ENCODE data around the gene ASPRV1.
"Not testable (repeated sequence)": the region's sequence is repeated elsewhere in the genome, so short reads cannot be mapped to it uniquely, and the experiment has no call there.

The ASPRV1 gene

DNA sequence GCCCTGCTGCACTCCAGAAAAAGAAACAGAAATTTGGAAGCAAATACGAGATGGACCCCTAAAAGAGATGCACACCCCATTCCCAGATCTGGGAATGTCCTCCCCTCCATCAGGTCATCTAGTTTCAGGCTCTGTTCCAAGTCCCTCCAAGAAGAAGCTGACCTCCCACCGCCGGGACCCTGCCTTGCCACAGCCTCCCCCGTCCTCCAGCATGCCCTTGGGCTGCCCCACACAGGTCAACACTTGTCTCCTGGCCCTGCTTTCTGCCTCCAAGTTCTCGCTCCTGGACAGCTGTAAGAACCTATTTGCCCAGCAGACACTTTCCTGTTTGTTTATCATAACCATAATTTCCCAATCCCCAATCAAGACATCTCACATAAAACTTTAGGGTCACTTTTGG is 2.0 kb downstream of the ASPRV1 start:
- DNase-seq (ENCODE audit: low read depth) = no peak

DNA sequence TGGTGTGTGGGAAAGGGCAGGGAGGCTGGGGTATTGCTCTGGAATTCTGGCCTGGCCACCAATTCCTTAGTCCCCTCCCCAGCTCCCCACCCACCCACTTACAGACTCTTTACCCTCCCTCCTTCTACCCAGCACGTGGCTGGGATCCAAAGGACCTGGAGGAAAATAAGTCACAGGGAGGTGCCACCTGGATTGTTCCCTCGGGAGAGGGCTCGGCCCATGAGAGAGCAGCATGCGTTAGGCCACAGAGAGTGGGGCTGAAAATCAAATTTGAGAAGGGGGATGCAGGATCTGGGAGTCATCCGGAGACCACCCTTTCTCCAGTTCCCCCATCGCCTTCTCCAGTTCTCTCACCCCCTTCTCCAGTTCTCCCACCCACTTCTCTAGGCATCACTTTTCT is 3.0 kb downstream of the ASPRV1 start:
- DNase-seq (ENCODE audit: low read depth) = no peak

DNA sequence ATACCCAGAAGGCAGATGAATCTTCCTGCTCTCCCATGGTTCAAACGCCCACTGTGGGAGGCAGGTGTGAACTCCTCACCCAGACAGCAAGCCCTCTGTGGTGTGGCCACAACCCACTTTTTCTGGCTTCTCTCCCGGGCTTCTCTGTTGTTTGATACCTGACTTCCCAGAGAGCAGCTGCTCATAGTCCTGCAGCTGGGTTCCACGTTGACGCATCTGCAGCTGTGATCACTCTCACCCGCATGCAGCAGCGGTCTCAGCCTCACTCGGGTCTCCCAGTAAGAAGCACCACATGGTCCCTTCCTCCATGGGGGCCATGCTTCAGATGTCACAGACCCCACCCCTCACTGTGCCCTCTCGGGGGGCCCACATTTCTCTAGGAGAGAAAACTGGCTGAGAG is 3.5 kb downstream of the ASPRV1 start:
- no peak for DNase-seq (ENCODE audit: low read depth)

DNA sequence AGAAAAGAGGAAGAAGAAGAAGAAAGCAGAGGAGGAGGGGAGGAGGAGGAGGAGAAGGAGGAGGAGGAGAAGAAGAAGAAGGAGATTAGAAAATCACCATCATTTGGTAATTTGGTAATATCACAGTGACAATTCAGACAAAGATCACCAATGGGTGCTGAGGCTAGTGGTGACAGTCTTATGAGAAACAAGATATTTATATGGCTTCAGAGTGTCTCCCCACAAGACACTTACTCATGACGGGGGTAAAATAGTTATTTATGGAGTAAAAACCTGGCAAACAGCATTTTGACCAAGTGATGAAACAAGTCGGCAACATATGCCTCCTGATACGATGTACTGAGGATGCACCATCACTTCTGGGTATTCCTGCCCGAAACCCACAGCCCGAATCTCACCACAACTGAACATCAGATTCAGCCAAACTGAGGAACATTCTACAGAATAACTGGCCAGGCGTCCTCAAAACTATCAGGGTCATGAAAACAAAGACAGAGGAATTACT is 4.9 kb downstream of the ASPRV1 start:
- DNase-seq (ENCODE audit: low read depth) = no peak

DNA sequence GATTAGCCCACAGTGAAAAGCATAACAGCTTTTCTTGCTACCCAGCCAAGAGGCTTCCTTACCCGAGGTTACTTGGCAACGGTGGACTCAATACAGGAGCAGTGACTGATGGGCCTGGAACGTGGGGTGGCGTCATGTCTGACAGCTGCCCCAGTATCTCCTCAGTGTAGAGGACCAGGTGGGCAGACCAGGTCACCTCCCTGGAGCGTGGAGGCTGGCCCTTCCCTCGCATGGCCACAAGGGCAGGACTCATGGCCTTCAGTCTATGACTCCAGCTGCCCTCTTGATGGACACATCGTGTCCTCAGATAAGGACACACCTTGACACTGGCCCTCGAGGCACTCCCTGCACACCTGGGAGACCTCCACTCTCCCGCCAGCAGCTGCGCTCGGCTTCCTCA is 6.4 kb downstream of the ASPRV1 start:
- DNase-seq (ENCODE audit: low read depth) = no peak

DNA sequence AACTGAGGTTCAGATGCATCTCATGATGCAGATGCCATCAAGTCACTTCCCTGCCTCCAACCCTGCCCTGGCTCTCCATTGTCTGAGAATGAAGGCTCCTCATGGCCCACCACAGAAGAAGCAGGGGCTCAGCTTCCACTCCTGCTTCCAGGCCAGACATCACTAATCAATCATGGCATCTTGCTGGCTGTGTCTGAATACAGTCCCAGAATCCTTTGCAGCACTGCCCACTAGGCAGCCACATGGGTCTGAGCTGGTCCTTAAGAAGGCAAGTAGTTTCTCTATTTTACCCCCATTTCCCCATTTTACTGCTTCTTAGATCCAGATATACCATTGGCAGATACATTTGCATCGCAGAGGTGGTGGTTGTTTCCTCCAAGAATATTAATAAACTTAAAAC is 7.3 kb downstream of the ASPRV1 start:
- no peak for DNase-seq (ENCODE audit: low read depth)

DNA sequence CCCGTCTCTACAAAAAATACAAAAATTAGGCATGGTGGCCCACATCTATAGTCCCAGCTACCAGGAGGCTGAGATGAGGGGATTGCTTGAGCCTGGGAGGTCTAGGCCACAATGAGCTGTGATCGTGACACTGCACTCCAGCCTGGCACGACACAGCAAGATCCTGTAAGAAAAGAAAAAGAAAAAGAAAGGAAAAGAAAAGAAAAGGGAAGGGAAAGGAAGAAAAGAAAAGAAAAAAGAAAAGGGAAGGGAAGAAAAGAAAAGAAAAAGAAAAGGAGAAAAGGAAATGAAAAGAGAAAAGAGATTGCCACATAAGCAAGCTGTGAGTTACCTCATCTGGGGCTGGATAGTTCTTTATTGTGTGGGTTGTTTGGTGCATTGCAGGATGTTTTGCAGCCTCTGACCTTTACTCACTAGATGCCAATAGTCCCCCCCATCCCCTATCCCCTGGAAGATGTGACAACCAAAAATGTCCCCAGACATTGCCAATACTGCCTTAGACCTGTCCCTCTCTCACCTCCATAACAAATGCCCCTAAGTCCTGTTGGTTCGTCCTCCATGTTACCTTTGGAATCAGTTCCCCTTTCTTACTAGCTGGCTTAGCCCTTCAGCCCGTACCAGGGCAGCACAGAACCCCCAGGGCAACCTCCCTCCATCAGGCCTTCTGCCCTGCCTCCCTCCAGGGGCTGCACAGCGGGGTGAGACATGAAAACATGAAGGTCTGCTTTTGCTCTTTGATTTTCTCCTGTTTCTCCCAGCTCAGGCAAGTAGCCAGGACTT is 8.9 kb downstream of the ASPRV1 start:
- DNase-seq (ENCODE audit: low read depth) = no peak

DNA sequence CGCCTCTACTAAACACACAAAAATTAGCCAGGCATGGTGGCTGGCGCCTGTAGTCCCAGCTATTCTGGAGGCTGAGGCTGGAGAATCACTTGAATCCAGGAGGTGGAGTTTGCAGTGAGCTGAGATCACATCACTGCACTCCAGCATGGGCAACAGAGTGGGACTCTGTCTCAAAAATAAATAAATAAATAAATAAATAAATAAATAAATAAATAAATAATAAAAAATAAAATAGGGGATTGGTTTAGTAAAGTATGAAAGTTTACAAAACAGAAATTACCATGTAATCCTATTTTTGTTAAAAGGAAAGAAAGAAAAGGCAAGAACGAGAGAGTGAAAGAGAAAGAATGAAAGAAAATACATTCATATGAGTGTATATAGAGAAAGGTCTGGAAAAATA is 10.8 kb downstream of the ASPRV1 start:
- not testable (repeated sequence) for DNase-seq (ENCODE audit: low read depth)

DNA sequence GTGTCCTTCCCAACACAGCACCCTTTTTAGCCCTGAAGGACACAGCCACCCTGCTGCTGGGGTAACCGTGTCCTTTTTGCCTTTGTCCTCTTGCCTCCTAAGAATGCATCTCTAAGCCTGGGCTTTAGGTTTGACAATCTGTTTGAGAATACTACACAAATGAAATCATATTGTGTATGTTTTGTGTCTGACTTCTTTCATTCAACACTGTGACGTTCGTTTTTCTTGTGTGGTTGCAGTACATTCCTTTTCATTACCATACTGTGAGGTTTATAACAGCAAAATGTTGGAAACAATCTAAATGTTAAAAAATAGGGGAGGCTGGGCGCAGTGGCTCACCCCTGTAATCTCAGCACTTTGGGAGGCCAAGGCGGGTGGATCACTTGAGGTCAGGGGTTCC is 11.2 kb downstream of the ASPRV1 start:
- DNase-seq (ENCODE audit: low read depth) = peak; percentile 11

DNA sequence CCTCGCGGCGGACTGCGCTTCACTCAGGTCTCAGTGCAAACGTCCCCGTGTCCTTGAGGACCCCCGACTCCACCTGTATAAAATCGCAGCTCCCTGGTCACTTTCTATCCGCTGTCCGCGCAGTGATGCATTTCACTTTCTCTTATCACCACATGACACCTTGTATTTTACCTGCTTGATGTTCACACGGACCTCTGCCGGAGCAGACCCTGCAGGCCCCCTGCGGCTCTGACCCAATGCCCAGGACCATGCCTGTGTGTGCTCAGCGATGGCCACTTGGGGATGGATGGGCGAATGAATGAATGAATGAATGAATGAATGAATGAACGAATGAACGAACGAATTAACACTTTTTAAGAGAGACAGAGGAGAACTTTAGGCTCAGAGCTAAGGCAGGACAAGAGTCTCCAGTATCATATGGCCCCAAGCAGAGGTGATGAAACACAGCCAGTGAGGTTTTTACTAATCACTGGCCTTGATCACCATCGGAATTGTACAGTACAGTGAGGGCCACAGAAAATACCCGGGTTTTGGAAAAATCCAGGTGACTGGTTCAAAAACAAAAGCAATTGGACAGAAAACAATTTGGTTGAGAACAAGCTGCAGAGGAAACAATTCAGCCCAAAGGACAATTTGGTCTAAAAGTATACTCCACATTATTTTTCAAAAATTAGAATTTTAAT is 12.3 kb downstream of the ASPRV1 start:
- DNase-seq (ENCODE audit: low read depth) = no peak

DNA sequence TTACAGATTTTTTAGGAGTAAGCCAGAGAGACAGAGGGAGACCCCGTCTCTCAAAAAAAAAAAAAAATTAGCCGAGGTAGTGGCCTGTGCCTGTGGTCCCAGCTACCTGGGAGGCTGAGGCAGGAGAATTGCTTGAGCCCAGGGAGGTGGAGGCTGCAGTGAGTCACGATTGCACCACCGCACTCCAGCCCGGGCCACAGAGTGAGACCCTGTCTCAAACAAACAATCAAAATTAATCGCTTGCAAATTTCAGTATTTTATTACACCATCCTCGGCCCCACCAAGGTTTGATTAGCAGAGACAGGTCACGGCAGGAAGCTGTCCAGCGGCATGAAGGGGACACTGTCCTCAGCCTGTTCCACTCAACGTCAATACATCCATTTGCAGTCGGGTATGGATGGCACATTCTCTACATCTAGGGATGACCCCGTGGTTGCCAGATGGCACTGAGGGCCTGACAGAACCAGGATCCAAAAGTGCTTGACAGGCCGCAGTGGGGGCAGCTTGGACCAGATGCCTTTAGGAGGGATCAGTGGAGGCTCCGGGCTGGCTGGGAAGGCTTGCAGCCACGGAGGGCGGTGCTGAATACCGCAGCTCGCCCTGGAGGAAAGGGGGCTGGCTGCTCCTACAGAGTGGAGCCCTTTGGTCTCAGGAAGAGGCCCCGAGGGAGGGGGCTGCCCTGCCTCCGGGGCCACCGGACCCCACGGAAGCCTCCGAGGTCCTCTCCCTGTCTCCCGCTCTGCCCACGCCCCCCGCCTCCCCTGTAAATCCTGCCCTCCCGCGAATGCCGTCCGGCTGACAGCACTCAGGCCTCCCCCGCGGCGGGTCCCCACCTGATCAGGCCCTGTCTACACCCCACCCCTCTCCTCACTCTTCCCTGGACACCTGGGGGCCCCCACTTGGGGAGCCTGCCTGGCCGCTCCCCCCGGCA is 13.1 kb downstream of the ASPRV1 start:
- DNase-seq (ENCODE audit: low read depth) = no peak

DNA sequence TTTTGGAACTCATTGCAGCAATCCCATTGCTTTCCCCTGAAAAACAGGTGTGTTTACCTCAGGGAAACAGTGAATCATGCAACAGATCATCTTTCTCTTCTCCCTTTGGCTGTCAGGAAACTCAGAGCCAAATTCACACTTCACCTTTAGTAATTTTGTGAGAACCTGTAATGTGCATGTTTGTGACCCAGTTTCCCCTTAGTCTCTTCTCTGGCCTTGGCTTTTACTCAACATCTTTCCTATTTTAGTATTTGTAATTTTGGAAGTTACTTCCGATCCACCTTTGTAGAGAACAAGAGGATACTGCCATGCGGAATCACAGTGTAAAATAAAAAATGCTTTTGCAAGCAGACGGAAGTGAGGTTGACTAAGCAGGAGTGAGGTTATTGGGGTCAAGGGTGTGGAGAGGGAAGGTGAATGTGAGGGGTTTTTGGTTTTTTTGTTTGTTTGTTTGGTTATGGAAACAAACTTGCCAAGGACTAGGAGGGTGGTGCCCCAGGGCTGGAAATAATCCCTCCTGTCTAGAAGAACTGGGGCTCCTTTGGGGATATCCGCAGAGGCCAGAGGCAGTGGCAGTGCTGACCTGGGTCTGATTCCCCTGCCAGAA is 14.0 kb downstream of the ASPRV1 start:
- no peak for DNase-seq (ENCODE audit: low read depth)

DNA sequence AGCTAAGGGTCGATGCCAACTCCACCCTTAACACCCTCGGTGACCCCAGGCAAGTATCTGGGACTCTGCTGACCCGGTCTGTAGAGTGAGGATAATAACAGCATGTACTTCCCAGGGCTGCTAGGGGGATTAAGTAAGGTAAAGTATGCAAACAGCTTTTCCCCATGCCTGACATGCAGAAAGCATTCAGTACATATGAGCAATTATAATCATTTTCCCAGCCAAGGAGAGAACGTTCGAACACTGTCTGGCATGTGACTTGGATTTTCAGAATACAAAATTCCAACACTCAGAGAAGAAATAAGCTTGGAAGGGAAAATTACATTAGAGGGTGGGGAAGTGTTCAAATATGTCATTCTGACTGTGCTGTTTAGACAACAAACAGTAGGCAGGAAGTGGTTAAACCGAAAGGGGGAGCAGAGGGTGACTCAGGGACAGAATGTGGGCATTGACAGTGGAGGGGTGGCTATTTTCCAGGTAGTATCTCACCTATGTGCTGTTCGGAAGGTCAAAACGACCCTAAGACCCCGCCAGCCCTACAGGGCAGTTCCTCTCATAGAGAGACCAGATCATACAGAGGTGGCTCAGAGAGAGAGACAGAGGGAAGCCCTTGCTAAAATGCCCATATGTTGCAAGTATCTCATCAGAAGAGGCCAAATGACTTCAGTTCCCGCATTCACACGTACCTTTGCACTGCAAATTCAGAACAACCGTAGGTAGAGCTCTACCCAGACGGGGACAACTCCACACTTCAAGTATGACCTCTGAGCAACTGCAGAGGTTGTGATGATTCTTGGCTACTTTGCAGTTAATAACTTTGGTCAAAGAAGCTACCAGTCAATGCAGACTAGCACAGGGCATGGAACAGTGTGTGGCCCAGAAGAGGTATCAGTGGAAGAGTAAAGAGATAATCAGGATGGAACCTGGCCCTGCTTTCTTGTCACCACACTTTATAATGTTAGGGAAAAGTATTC is 14.8 kb downstream of the ASPRV1 start:
- peak; percentile 75 for DNase-seq (ENCODE audit: low read depth)

DNA sequence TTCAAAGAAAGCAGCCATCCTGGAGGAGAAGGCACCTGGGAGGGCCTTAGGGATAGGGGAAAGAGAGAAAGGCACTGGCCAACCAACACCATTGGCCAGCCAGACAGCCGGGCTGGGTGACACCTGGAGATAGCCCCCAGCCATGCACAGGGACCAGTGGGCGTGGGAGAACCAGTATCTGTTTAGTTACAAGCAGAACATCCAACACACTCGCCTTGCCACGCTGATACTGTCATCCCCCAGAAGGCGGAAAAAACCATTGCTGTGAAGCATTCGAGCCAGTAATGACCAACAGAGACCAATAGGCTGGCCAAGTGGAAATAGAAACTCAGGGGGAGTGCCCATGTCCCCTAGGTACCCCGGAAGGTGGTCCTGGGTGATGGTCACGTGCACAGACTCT is 15.5 kb downstream of the ASPRV1 start:
- no peak for DNase-seq (ENCODE audit: low read depth)

DNA sequence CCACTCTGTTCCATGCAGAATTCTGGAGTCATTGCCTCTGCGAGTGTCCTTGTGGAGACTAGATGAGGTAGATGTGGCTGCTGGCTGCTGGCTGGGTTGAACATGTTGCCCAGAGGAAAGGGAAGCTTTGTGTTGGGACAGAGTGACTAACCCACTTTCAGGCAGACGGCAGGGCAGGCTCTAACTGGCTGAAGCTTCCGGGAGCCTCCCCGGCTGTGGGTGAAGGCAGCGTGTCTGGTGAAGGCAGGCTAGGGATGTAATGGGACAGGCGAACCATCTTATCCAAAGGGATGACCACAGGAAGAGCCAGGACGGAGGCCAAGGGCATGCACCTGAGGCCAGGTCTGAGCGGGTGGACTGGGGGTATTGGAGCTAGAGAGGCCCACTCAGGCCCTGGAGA is 16.0 kb downstream of the ASPRV1 start:
- no peak for DNase-seq (ENCODE audit: low read depth)

DNA sequence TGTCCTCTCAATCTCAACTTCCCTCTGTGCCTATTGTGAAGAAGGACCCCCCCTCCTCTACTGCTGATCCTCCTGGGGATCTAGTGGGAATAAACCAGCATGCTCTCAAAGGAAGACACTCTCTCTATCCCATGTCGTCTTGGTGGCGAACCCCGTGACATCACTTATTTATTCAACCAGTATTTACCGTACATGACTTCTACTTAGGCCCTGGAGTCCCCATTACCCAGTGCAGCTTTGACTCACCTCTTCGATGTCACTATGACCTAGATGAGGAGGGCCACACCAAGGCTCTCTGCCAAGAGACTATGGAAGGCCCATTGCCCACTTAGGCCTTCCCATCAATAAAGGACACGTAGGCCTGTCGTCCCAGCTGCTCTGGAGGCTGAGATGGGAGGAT is 16.7 kb downstream of the ASPRV1 start:
- no peak for DNase-seq (ENCODE audit: low read depth)

DNA sequence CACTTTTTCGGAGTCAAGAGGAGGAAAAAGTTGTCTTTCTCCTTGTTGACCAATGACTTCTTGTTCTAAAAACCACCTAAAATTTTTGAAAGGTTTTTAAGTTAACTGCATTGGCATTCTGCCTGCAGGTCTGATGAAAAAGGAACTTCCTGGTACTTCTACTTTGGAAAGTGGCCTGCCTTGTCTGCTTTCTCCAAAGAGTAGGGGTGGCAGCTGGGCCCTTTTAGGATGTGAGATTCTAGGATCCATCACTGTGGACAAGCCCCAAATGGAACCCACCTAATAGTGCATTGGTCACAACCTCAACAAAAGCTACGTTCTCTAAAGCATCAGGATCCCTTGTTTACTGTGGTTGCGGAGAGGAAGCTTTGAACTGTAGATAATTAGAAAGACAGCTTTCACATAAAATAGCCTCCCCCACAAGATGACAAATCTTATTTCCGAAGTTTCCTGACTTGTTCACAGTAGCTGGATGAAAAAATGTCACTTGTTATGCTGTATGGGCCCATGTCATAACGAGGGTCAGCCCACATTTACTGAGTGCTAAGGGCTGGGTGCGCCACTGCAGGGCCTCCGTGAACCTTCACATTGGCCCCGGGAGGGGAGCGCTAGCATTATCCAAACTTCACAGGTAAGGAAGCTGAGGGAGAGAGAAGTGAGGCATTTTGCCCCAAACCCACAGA is 17.4 kb downstream of the ASPRV1 start:
- no peak for DNase-seq (ENCODE audit: low read depth)

DNA sequence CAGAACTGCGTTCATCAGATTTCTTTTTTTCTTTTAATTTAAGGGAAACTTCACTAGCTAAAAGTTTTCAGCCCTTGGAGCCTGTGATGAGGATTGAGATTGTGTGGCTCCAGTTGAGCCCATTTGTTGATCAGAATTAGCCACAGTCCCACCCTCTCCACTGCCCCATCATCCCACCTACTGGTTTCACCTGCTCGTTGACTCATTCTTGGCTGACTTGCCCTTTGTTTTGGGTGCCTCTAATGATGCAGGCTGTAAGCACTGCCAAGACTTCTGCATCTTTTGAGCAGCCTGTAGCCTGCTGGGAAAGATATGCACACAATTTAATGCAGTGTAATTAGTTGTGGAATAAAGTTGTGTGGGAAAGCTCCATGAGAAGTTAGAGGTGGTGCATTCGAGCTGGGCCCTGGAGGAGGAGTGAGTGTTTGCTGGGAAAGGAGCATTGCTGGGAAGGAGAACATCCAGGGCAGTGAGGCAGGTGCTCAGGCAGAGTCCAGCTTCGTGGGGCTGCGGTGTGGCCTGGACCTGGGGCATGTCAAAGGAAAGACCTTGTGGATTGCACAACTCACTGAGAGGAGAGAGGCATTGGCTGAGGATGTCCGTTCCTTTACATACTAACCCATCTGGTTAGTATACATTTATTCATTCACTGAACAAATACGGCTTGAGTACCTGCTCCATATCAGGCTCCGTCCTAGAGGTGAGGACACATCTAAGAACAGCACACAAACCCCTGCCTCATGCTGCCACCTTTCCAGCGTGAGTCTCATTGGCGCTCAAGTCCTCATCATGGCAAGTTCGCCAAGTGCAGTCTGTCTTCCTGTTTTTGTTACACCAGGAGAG is 18.2 kb downstream of the ASPRV1 start:
- DNase-seq (ENCODE audit: low read depth) = no peak

DNA sequence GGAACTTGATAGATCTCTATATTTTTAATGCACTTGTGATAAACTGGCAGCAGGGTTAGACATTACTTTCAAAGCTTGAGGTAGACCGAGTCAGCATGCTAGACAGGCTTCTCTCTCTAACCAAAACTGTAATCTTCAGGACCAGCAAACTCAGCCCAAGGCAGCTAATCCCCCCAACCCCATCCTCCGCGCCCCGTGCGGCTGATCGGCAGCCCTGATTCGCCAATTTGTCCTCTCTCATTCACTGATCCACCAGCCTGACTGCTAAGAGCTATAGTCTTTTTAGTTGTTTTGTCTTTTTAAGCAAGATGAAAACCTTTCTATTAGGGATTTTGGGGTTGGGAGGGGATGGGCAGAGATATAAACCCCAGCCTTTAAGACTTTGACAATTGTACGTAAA is 20.7 kb downstream of the ASPRV1 start:
- no peak for DNase-seq (ENCODE audit: low read depth)

All from EH (cell line).